Kidney capillary endothelial cell (primary cell): ENCODE measurements around the gene BAD.
"Not testable (repeated sequence)": the region's sequence is repeated elsewhere in the genome, so short reads cannot be mapped to it uniquely, and the experiment has no call there.

Source experiments
- DNase-seq: peaks from one replicate; pipeline ENCODE4 v3.0.0-alpha.2; 2018; ENCODE audit warnings: low spot score

The BAD gene

GRCh38 chr11:64284048-64284961, at the start of gene BAD:
Gene BAD (minus strand): TSS chr11:64284665. CDS start chr11:64284368, 297 bp downstream.
- peak; percentile 89 for DNase-seq

- DNase-seq: no peak
Measured at GRCh38 chr11:64333556-64333955, 49.1 kb upstream of the BAD start.

- peak; percentile 78 for DNase-seq
Measured at GRCh38 chr11:64331569-64332371, 47.3 kb upstream of the BAD start.

- DNase-seq: no peak
Measured at GRCh38 chr11:64330888-64331287, 46.4 kb upstream of the BAD start.

GRCh38 chr11:64327993-64328392, 43.5 kb upstream of the BAD start:
- DNase-seq: no peak

- no peak for DNase-seq
Measured at GRCh38 chr11:64327375-64327774, 42.9 kb upstream of the BAD start.

- no peak for DNase-seq
Measured at GRCh38 chr11:64324692-64325469, 40.4 kb upstream of the BAD start.

- not testable (repeated sequence) for DNase-seq
Measured at GRCh38 chr11:64323984-64324383, 39.5 kb upstream of the BAD start.

GRCh38 chr11:64323373-64323772, 38.9 kb upstream of the BAD start:
- no peak for DNase-seq

- no peak for DNase-seq
Measured at GRCh38 chr11:64322925-64323260, 38.4 kb upstream of the BAD start.

- DNase-seq: no peak
Measured at GRCh38 chr11:64321533-64321932, 37.1 kb upstream of the BAD start.

- DNase-seq: no peak
Measured at GRCh38 chr11:64321026-64321425, 36.6 kb upstream of the BAD start.

- DNase-seq: no peak
Measured at GRCh38 chr11:64320556-64320955, 36.1 kb upstream of the BAD start.

- no peak for DNase-seq
Measured at GRCh38 chr11:64318766-64319761, 34.6 kb upstream of the BAD start.

- peak; percentile 97 for DNase-seq
Measured at GRCh38 chr11:64317961-64318765, 33.7 kb upstream of the BAD start, which contains the start of gene PRDX5. Gene PRDX5 (plus strand): TSS chr11:64318121. CDS start chr11:64318216, 95 bp downstream.

- peak; percentile 89 for DNase-seq
Measured at GRCh38 chr11:64317325-64317960, 33.0 kb upstream of the BAD start, which contains the start of gene TRMT112. Gene TRMT112 (minus strand): TSS chr11:64317559. CDS start chr11:64317526, 33 bp downstream.

GRCh38 chr11:64316672-64317324, 32.3 kb upstream of the BAD start:
- DNase-seq: no peak

- not testable (repeated sequence) for DNase-seq
Measured at GRCh38 chr11:64315667-64316526, 31.4 kb upstream of the BAD start.
